ENCODE data around the gene TDRD12. TPM values are rescaled to one million over a fixed set of nuclear protein-coding genes. Genes with fewer than 3 reads are reported as not detected.

Gene TDRD12
- total RNA-seq, 4 donors from 2014 or later: 2.0 to 5.7 TPM; not detected in 2

DNA sequence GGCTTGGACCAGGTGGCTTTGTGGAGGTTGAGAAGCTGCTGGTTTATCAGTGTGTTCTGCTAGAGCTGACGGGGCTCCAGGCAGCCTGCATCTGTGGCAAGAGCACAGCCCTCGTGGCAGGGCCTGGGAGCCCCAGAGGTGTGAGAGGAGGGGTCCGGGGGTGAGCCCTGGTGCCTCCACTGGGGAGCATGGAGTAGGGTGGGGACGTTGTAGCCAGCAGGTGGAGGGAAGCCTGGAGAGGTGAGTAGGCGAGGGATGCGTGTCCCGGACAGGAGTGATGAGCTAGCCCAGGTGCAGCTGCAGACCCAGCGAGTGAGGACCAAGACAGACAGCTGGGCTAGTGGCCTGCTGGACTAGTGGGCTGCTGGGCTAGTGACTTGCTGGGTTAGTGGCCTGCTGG lies 99.0 kb downstream of the TDRD12 start:
- no peak for TF ChIP-seq POLR2A (IDR thresholded peaks at IDR 0.05)
- TF ChIP-seq, protein P1, sequence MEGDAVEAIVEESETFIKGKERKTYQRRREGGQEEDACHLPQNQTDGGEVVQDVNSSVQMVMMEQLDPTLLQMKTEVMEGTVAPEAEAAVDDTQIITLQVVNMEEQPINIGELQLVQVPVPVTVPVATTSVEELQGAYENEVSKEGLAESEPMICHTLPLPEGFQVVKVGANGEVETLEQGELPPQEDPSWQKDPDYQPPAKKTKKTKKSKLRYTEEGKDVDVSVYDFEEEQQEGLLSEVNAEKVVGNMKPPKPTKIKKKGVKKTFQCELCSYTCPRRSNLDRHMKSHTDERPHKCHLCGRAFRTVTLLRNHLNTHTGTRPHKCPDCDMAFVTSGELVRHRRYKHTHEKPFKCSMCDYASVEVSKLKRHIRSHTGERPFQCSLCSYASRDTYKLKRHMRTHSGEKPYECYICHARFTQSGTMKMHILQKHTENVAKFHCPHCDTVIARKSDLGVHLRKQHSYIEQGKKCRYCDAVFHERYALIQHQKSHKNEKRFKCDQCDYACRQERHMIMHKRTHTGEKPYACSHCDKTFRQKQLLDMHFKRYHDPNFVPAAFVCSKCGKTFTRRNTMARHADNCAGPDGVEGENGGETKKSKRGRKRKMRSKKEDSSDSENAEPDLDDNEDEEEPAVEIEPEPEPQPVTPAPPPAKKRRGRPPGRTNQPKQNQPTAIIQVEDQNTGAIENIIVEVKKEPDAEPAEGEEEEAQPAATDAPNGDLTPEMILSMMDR (IDR thresholded peaks at IDR 0.05): no peak
- intact Hi-C loops (cut with DNase I; ENCODE audit: low total_unique reads): no loop called here
- no peak for DNase-seq

DNA sequence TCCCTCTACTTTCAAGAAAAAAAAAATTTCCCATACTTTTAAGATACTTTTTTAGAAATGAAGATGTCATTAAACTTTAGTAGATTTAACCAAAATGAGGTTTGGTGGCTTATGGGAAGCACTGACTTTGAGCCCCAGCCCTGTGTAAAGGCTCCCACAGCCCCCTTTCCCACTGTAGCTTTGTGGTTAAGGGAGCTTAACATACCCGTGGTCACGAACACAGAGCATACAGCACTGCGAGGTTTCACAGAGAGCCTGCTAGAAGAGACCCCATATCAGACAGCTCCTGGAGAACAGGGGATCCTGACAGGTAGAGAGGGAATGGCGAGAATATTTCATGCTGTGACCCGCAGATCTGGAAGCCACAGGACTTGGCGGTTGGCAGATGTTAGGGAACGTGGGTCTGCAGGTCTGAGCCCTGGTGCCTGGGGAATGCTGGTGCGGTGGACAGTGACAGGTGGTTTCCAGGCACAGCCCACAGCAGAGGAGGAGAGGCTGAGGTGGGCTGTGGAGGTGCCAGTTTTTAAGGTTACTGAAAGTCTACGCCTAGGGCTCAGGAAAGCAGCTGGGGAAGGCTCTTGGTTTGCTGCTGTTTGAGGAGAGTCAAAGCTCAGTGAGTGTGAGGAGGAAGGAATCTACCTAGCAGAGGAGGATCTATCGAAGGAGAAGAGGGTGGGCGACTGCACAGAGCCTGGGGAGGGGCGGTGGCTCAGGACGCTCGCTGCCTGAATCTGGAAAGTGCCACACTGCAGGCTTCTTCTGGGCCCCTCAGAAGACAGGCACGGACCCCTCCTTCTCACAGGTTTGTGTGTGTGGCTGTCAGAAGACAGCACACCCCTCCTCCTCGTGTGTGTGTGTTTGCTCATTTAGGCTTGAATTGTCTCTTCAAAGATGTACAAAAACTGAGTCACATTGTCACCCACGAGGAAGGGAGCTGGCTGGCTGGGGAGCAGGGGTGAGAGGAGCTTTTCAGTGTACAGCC lies 100.1 kb downstream of the TDRD12 start:
- TF ChIP-seq, protein P1 (IDR thresholded peaks at IDR 0.05): no peak
- no peak for TF ChIP-seq POLR2A (IDR thresholded peaks at IDR 0.05)
- no peaks in the 10 kb centered on the region for H3K36me3 ChIP-seq
- DNase-seq: no peak
- H3K4me1 ChIP-seq: no peaks in the 10 kb centered on the region
- H3K4me3 ChIP-seq: no peak overlapping the region
- intact Hi-C loops (cut with DNase I; ENCODE audit: low total_unique reads): no loop called here
- H3K27ac ChIP-seq: no peak overlapping the region
- no peaks in the 10 kb centered on the region for H3K9me3 ChIP-seq
- H3K27me3 ChIP-seq: no peaks in the 10 kb centered on the region

More for the DNA sequence above, 99.0 kb downstream of the TDRD12 start:
- H3K36me3 ChIP-seq: no peaks in the 10 kb centered on the region
- no peaks in the 10 kb centered on the region for H3K27me3 ChIP-seq
- H3K4me1 ChIP-seq: no peaks in the 10 kb centered on the region
- no peak overlapping the region for H3K27ac ChIP-seq
- no peaks in the 10 kb centered on the region for H3K9me3 ChIP-seq
- H3K4me3 ChIP-seq: no peak overlapping the region

DNA sequence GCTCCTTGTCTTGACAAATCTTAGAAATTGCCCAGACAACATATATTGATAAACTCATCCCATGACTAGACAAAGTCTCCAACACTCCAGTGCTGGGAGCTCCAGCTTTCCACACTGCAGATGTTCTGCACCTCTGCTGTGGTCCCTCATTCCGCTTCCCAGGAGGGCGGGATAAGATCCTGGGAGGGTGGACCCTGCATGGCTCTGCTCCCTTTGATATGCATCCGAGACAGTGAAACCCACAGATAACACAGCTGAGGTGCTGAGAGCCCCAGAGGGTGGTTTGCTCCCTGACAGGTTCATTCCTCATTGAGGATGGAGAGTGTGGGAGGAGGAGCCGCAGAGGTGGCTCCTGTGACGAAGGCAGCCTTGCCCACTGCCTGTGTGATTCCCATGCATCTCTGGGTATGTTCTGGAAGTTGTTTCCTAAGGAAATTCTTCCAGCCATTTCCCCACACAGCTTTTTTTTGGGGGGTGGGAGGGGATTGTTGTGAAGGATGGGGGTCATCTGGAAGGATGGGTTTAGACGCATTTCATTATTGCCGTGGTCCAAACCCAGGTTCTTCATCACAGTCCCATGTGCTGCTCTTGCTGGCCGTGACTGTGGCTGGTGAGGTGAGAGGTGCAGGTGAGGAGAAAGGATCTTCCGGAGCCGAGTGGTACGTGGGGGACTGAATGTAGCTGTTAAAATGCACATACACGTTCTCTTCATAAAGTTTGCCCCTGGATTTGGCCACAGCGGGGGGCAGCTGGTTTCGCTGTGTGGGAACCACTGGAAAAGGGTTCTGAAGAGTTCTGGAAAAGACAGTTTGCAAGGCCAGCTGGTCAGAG lies 103.6 kb downstream of the TDRD12 start:
- Histone ChIP-seq H3K4me1 (no peaks in the 10 kb centered on the region), H3K36me3 (no peaks in the 10 kb centered on the region), H3K4me3 (no peak overlapping the region), H3K27ac (no peak overlapping the region), H3K9me3 (no peaks in the 10 kb centered on the region), H3K27me3 (no peaks in the 10 kb centered on the region)
- DNase-seq: no peak
- TF ChIP-seq POLR2A (IDR thresholded peaks at IDR 0.05): no peak
- TF ChIP-seq, protein P1 (IDR thresholded peaks at IDR 0.05): no peak
- intact Hi-C loops (cut with DNase I; ENCODE audit: low total_unique reads): no loop called here

DNA sequence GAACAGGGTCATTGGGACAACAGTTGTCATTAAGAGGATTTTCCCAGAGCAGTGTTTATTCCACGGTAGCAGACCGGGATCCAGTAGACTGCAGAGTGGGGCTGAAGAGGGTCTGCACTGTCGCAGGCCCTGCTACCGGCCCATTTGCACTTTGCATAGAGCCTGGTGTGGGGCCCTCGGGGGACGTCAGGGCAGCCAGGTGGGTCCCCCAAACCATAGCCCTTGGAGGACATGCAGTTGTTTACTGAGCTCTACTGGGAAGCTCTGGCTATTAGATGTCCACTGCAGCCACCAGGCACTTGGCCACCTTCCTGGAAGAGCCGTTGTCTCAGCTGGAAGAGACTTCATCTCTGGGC lies 104.2 kb downstream of the TDRD12 start:
- no peaks in the 10 kb centered on the region for H3K27me3 ChIP-seq
- TF ChIP-seq POLR2A (IDR thresholded peaks at IDR 0.05): no peak
- H3K4me3 ChIP-seq: no peak overlapping the region
- no peaks in the 10 kb centered on the region for H3K36me3 ChIP-seq
- intact Hi-C loops (cut with DNase I; ENCODE audit: low total_unique reads): no loop called here
- no peak overlapping the region for H3K27ac ChIP-seq
- no peak for DNase-seq
- no peaks in the 10 kb centered on the region for H3K9me3 ChIP-seq
- H3K4me1 ChIP-seq: no peaks in the 10 kb centered on the region

DNA sequence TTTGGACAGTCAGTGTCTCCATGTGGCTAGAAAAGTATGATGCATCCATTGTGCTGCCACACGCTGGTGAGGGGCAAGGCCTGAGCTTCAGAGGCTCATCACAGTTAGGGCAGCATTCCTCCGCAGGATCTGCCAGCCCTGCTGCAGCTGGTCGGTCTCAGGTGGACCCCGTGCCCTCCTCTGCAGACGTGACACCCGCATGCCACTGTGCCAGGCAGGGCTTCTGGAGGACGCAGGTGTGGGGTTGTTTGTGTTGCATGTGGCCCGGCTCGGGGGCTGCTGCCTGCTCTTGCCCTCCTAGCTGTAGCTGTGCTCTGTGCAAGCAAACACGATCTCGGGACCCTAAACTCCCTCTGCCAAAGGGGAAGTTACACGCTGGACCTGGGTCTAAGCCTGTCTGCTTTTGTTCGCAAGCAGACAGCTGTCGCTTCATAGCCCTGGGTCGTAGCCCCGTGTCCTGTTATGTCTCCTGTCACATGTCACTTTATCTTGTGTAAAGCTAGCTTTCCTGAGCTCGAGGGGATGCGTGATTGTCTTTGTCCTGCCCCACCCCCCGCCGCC lies 104.7 kb downstream of the TDRD12 start:
- TF ChIP-seq POLR2A (IDR thresholded peaks at IDR 0.05): no peak
- TF ChIP-seq, protein P1 (IDR thresholded peaks at IDR 0.05): no peak
- Histone ChIP-seq H3K36me3 (no peaks in the 10 kb centered on the region), H3K4me3 (no peak overlapping the region), H3K9me3 (no peaks in the 10 kb centered on the region), H3K27ac (no peak overlapping the region), H3K27me3 (no peaks in the 10 kb centered on the region), H3K4me1 (no peaks in the 10 kb centered on the region)
- no peak for DNase-seq
- intact Hi-C loops (cut with DNase I; ENCODE audit: low total_unique reads): no loop called here
